HEK293 (cell line): ENCODE results near the gene NOS1.

ENCODE experiments used
- CTCF ChIA-PET: fragments of 350-600 bp; formaldehyde crosslinking; extraction: SDS; loops from one replicate; lab custom pipeline; 2021; ENCODE audit warnings: antibody characterized with exemption; lab: Yijun Ruan, JAX
- POLR2A ChIA-PET: fragments of 300-600 bp; formaldehyde crosslinking; extraction: SDS; loops from one replicate; lab custom pipeline; 2020; ENCODE audit warnings: antibody characterized with exemption, inconsistent platforms; lab: Yijun Ruan, JAX
- H3K27ac ChIP-seq: fragments of 200-500 bp; sonication (Bioruptor generic); 2 replicates; pipeline ENCODE4 v1.5.1; 2014; ENCODE audit warnings: low read depth, low read length, control low read depth, inconsistent platforms; ENCODE audit errors: extremely low read depth
- H3K36me3 ChIP-seq, 2 experiments: fragments of 200-500 bp in 1 of 2; sonication (Bioruptor generic) in 1 of 2; 1 replicate in 1 of 2; 2 replicates in 1 of 2; pipeline ENCODE4 v1.5.1; 2014 to 2017; ENCODE audit warnings: inconsistent platforms in 2 of 2, low read length in 2 of 2; ENCODE audit not compliant: control insufficient read depth in 2 of 2, insufficient read depth in 1 of 2
- H3K4me1 ChIP-seq: fragments of 200-500 bp; sonication (Bioruptor generic); 2 replicates; pipeline ENCODE4 v1.5.1; 2014; ENCODE audit warnings: mild to moderate bottlenecking, low read length, inconsistent platforms; ENCODE audit not compliant: control insufficient read depth, insufficient read depth
- H3K4me3 ChIP-seq: 2 replicates; pipeline ENCODE4 v1.5.1; 2011; ENCODE audit warnings: low read depth, mild to moderate bottlenecking, control low read depth, low read length, moderate library complexity
- H3K9me3 ChIP-seq: fragments of 200-500 bp; sonication (Bioruptor generic); 2 replicates; pipeline ENCODE4 v1.5.1; 2014; ENCODE audit warnings: low read depth, low read length, inconsistent platforms; ENCODE audit not compliant: control insufficient read depth, insufficient read depth
- HIC1 ChIP-seq: fragments of 450-650 bp; formaldehyde crosslinking; IDR thresholded peaks from 2 replicates; pipeline ENCODE4 v1.5.1; 2016; ENCODE audit warnings: missing biosample characterization, missing genetic modification characterization
- MEIS1 ChIP-seq: sonication (generic); formaldehyde crosslinking; IDR thresholded peaks from 2 replicates; pipeline ENCODE4 v1.8.1; 2022; ENCODE audit warnings: missing genetic modification reagents, mild to moderate bottlenecking, borderline replicate concordance
- SP2 ChIP-seq: fragments of 450-650 bp; formaldehyde crosslinking; IDR thresholded peaks from 2 replicates; pipeline ENCODE4 v1.5.1; 2016; ENCODE audit warnings: missing biosample characterization, missing genetic modification characterization
- ZEB2 ChIP-seq: fragments of 450-650 bp; formaldehyde crosslinking; IDR thresholded peaks from 2 replicates; pipeline ENCODE4 v1.5.1; 2016; ENCODE audit warnings: missing biosample characterization, missing genetic modification characterization
- ZIC2 ChIP-seq: fragments of 450-650 bp; formaldehyde crosslinking; IDR thresholded peaks from 2 replicates; pipeline ENCODE4 v1.5.1; 2016; ENCODE audit warnings: missing biosample characterization, missing genetic modification characterization
- ZNF146 ChIP-seq: fragments of 450-650 bp; formaldehyde crosslinking; IDR thresholded peaks from 2 replicates; pipeline ENCODE4 v1.5.1; 2016; ENCODE audit warnings: missing biosample characterization, missing genetic modification characterization
- ZNF239 ChIP-seq: fragments of 450-650 bp; formaldehyde crosslinking; IDR thresholded peaks from 2 replicates; pipeline ENCODE4 v1.5.1; 2016; ENCODE audit warnings: missing biosample characterization, missing genetic modification characterization
- ZNF248 ChIP-seq: fragments of 450-650 bp; formaldehyde crosslinking; IDR thresholded peaks from 2 replicates; pipeline ENCODE4 v1.5.1; 2017; ENCODE audit warnings: missing biosample characterization, missing genetic modification characterization
- ZNF350 ChIP-seq: fragments of 450-650 bp; formaldehyde crosslinking; IDR thresholded peaks from 2 replicates; pipeline ENCODE4 v1.5.0; 2017; ENCODE audit warnings: missing biosample characterization, mild to moderate bottlenecking, missing genetic modification characterization
- ZNF514 ChIP-seq: fragments of 450-650 bp; formaldehyde crosslinking; IDR thresholded peaks from 2 replicates; pipeline ENCODE4 v1.5.1; 2016; ENCODE audit warnings: missing biosample characterization, missing genetic modification characterization
- ZNF548 ChIP-seq: fragments of 450-650 bp; formaldehyde crosslinking; IDR thresholded peaks from 2 replicates; pipeline ENCODE4 v1.5.1; 2016; ENCODE audit warnings: missing biosample characterization, missing genetic modification characterization
- ZNF596 ChIP-seq: fragments of 450-650 bp; IDR thresholded peaks from 2 replicates; pipeline ENCODE4 v1.5.0; 2018; ENCODE audit warnings: missing biosample characterization, mild to moderate bottlenecking, missing genetic modification characterization, moderate library complexity
- ZNF623 ChIP-seq: fragments of 450-650 bp; formaldehyde crosslinking; IDR thresholded peaks from 2 replicates; pipeline ENCODE4 v1.5.1; 2016; ENCODE audit warnings: missing biosample characterization, missing genetic modification characterization
- ZNF792 ChIP-seq: fragments of 450-650 bp; formaldehyde crosslinking; IDR thresholded peaks from 2 replicates; pipeline ENCODE4 v1.5.1; 2016; ENCODE audit warnings: missing biosample characterization, missing genetic modification characterization
- ZSCAN16 ChIP-seq: fragments of 450-650 bp; formaldehyde crosslinking; IDR thresholded peaks from 2 replicates; pipeline ENCODE4 v1.5.1; 2016; ENCODE audit warnings: missing biosample characterization, missing genetic modification characterization
- TF ChIP-seq, protein P1 (sequence below): fragments of 450-650 bp; formaldehyde crosslinking; IDR thresholded peaks from 2 replicates; pipeline ENCODE4 v1.5.1; 2016; ENCODE audit warnings: missing biosample characterization, missing genetic modification characterization
- TF ChIP-seq, protein P2 (sequence below): IDR thresholded peaks from 2 replicates; pipeline ENCODE4 v1.6.1; 2011; ENCODE audit warnings: mild to moderate bottlenecking, low read depth, low read length, borderline replicate concordance
- TF ChIP-seq, protein P3 (sequence below): fragments of 450-650 bp; formaldehyde crosslinking; IDR thresholded peaks from 2 replicates; pipeline ENCODE4 v1.5.1; 2016; ENCODE audit warnings: missing biosample characterization, missing genetic modification characterization, borderline replicate concordance

NOS1 gene

GRCh38 chr12:117169548-117169947 is 191.9 kb downstream of the NOS1 start:
- Histone ChIP-seq H3K36me3 (peaks cover 81 to 98% of the 10 kb centered on the region in 2 experiments), H3K4me1 (no peaks in the 10 kb centered on the region), H3K27ac (no peak overlapping the region), H3K9me3 (no peaks in the 10 kb centered on the region), H3K4me3 (no peak overlapping the region)
- ChIA-PET CTCF (interaction anchor here (1.1 kb wide), 1 partner anchor 19 kb away, joined by 3 read pairs; no protein-coding TSS in a partner anchor), POLR2A (no interaction called here)
- TF ChIP-seq ZNF248 (tag by site-specific recombination) = no peak
- TF ChIP-seq SP2 = no peak
- no peak for TF ChIP-seq ZEB2 (tag by site-specific recombination)

DNA sequence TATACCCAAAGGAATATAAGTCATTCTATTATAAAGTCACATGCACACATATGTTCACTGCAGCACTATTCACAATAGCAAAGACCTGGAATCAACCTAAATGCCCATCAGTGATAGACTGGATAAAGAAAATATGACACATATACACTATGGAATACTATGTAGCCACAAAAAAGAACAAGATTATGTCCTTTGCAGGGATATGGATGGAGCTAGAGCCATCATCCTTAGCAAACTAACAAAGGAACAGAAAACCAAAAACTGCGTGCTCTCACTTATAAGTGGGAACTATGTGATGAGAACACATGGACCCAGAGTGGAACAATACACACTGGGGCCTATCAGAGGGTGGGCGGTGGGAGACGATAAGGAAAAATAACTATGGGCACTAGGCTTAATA is 192.4 kb downstream of the NOS1 start:
- Histone ChIP-seq H3K27ac (no peak overlapping the region), H3K36me3 (peaks cover 81 to 97% of the 10 kb centered on the region in 2 experiments), H3K9me3 (no peaks in the 10 kb centered on the region), H3K4me1 (no peaks in the 10 kb centered on the region), H3K4me3 (no peak overlapping the region)
- ChIA-PET POLR2A (no interaction called here), CTCF (interaction anchor here (0.6 to 1.1 kb wide), 2 partner anchors 18 to 516 kb away, joined by 3 read pairs; no protein-coding TSS in a partner anchor)
- no peak for TF ChIP-seq ZSCAN16 (tag by site-specific recombination)
- peak; percentile 91 for TF ChIP-seq ZNF146 (tag by site-specific recombination)

DNA sequence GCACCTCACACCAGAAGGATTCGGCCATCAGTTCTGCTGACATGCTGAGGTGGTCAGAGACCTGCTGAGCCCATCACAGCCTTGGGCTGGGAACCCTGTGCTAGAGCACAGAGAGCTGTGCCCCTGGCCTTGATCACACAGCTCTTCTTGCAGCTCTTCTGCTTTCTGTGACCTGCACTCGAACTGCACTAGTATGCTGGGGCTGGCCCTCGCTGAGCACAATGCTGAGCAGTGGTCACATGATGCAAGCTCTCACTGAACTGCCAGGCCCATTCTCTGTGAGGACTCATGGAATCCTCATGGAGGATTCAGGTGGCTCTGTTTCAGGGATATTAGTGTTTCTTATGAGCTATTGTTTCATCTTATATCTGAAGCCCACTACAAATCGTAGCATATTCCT is 193.7 kb downstream of the NOS1 start:
- Histone ChIP-seq H3K27ac (no peak overlapping the region), H3K36me3 (peaks cover 81 to 94% of the 10 kb centered on the region in 2 experiments)

More for the DNA sequence above, 193.7 kb downstream of the NOS1 start:
- Histone ChIP-seq H3K4me3 (no peak overlapping the region), H3K4me1 (no peaks in the 10 kb centered on the region)
- no peak for TF ChIP-seq MEIS1 (CRISPR knock-in tag)
- TF ChIP-seq ZNF514 (tag by site-specific recombination) = no peak
- no peak for TF ChIP-seq ZNF792 (tag by site-specific recombination)
- TF ChIP-seq ZNF623 (tag by site-specific recombination) = no peak
- no peak for TF ChIP-seq ZNF596 (tag by site-specific recombination)
- no peak for TF ChIP-seq ZIC2 (tag by site-specific recombination)
- TF ChIP-seq, protein P1, sequence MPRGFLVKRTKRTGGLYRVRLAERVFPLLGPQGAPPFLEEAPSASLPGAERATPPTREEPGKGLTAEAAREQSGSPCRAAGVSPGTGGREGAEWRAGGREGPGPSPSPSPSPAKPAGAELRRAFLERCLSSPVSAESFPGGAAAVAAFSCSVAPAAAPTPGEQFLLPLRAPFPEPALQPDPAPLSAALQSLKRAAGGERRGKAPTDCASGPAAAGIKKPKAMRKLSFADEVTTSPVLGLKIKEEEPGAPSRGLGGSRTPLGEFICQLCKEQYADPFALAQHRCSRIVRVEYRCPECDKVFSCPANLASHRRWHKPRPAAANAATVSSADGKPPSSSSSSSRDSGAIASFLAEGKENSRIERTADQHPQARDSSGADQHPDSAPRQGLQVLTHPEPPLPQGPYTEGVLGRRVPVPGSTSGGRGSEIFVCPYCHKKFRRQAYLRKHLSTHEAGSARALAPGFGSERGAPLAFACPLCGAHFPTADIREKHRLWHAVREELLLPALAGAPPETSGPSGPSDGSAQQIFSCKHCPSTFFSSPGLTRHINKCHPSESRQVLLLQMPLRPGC = no peak
- TF ChIP-seq ZNF239 = no peak
- TF ChIP-seq, protein P2, sequence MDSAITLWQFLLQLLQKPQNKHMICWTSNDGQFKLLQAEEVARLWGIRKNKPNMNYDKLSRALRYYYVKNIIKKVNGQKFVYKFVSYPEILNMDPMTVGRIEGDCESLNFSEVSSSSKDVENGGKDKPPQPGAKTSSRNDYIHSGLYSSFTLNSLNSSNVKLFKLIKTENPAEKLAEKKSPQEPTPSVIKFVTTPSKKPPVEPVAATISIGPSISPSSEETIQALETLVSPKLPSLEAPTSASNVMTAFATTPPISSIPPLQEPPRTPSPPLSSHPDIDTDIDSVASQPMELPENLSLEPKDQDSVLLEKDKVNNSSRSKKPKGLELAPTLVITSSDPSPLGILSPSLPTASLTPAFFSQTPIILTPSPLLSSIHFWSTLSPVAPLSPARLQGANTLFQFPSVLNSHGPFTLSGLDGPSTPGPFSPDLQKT = no peak
- TF ChIP-seq, protein P3, sequence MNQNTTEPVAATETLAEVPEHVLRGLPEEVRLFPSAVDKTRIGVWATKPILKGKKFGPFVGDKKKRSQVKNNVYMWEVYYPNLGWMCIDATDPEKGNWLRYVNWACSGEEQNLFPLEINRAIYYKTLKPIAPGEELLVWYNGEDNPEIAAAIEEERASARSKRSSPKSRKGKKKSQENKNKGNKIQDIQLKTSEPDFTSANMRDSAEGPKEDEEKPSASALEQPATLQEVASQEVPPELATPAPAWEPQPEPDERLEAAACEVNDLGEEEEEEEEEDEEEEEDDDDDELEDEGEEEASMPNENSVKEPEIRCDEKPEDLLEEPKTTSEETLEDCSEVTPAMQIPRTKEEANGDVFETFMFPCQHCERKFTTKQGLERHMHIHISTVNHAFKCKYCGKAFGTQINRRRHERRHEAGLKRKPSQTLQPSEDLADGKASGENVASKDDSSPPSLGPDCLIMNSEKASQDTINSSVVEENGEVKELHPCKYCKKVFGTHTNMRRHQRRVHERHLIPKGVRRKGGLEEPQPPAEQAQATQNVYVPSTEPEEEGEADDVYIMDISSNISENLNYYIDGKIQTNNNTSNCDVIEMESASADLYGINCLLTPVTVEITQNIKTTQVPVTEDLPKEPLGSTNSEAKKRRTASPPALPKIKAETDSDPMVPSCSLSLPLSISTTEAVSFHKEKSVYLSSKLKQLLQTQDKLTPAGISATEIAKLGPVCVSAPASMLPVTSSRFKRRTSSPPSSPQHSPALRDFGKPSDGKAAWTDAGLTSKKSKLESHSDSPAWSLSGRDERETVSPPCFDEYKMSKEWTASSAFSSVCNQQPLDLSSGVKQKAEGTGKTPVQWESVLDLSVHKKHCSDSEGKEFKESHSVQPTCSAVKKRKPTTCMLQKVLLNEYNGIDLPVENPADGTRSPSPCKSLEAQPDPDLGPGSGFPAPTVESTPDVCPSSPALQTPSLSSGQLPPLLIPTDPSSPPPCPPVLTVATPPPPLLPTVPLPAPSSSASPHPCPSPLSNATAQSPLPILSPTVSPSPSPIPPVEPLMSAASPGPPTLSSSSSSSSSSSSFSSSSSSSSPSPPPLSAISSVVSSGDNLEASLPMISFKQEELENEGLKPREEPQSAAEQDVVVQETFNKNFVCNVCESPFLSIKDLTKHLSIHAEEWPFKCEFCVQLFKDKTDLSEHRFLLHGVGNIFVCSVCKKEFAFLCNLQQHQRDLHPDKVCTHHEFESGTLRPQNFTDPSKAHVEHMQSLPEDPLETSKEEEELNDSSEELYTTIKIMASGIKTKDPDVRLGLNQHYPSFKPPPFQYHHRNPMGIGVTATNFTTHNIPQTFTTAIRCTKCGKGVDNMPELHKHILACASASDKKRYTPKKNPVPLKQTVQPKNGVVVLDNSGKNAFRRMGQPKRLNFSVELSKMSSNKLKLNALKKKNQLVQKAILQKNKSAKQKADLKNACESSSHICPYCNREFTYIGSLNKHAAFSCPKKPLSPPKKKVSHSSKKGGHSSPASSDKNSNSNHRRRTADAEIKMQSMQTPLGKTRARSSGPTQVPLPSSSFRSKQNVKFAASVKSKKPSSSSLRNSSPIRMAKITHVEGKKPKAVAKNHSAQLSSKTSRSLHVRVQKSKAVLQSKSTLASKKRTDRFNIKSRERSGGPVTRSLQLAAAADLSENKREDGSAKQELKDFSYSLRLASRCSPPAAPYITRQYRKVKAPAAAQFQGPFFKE (tag by site-specific recombination) = no peak
- no peak for TF ChIP-seq ZNF548 (tag by site-specific recombination)
- TF ChIP-seq ZNF350 (tag by site-specific recombination) = no peak
- TF ChIP-seq HIC1 (tag by site-specific recombination) = no peak
- TF ChIP-seq, all 188 proteins: peak for 0
- CTCF ChIA-PET = interaction anchor here (0.6 to 0.7 kb wide), 2 partner anchors 63 to 910 kb away, joined by 3 to 4 read pairs; no protein-coding TSS in a partner anchor
- H3K9me3 ChIP-seq = no peaks in the 10 kb centered on the region
- POLR2A ChIA-PET = no interaction called here
